ENCODE results near the gene CTRL. TPM values are rescaled to one million over a fixed set of nuclear protein-coding genes. Genes with fewer than 3 reads are reported as not detected.

CTRL gene
- polyA plus RNA-seq, 3 donors = 0.69 to 17.4 (median 1.6) TPM

GRCh38 chr16:67945392-67945933, 13.8 kb upstream of the CTRL start:
- Histone ChIP-seq H3K4me2 (replicated peaks; ENCODE audit: extremely low read depth, low read length, poor library complexity, severe bottlenecking) (no peak overlapping the region), H3K9ac (ENCODE audit: insufficient read depth, low read length, poor library complexity, severe bottlenecking) (no peak overlapping the region), H3K79me2 (ENCODE audit: insufficient read depth, low read length) (no peaks in the 10 kb centered on the region), H3K9me3 (replicated peaks in 1 of 2; ENCODE audit: control insufficient read depth in 1 of 2, insufficient read depth in 1 of 2, low read length in 2 of 2) (no peaks in the 10 kb centered on the region), H3K4me3 (replicated peaks in 1 of 3; ENCODE audit: low read depth in 2 of 3, low read length in 3 of 3) (no peak overlapping the region), H3K36me3 (replicated peaks in 1 of 2; ENCODE audit: control insufficient read depth in 1 of 2, insufficient read depth in 2 of 2, low read length in 2 of 2) (peaks cover 77 to 78% of the 10 kb centered on the region in 2 donors), H4K20me1 (ENCODE audit: insufficient read depth, low read length) (peaks cover 7% of the 10 kb centered on the region), H3K4me1 (ENCODE audit: control insufficient read depth in 1 of 2, insufficient read depth in 2 of 2, low read length in 2 of 2) (peaks cover 0 to under 1% of the 10 kb centered on the region in 2 donors), H2AFZ (ENCODE audit: insufficient read depth, low read depth, low read length, poor library complexity, severe bottlenecking) (no peak overlapping the region), H3K27ac (ENCODE audit: low read depth in 1 of 2, low read length in 2 of 2) (no peak overlapping the region), H3K27me3 (ENCODE audit: control insufficient read depth in 2 of 2, insufficient read depth in 2 of 2, low read length in 2 of 2) (no peaks in the 10 kb centered on the region)
- Mint-ChIP-seq H3K27ac (no peak overlapping the region), H3K4me3 (no peak overlapping the region), H3K36me3 (peaks cover 49 to 82% of the 10 kb centered on the region in 2 donors), H3K9me3 (no peaks in the 10 kb centered on the region), H3K27me3 (ENCODE audit: low read depth in 3 of 3) (peaks cover 0 to 3% (median 2%) of the 10 kb centered on the region in 3 donors), H3K4me1 (no peaks in the 10 kb centered on the region)
- intact Hi-C loops (cut with micrococcal nuclease) = no loop called here
- no peak for TF ChIP-seq CTCF (IDR thresholded peaks at IDR 0.05)
- DNase-seq = no peak
- WGBS (ENCODE audit: insufficient coverage) = 91% methylated on average over 16 of the region's 24 CpGs

- H3K9ac ChIP-seq (ENCODE audit: insufficient read depth, low read length, poor library complexity, severe bottlenecking) = no peak overlapping the region
- H3K27me3 Mint-ChIP-seq (ENCODE audit: low read depth in 3 of 3) = peaks cover 0 to 3% (median 2%) of the 10 kb centered on the region in 3 donors
Observed at GRCh38 chr16:67944690-67945391, 13.2 kb upstream of the CTRL start.

More at GRCh38 chr16:67944690-67945391, 13.2 kb upstream of the CTRL start:
- Histone ChIP-seq H3K4me2 (replicated peaks; ENCODE audit: extremely low read depth, low read length, poor library complexity, severe bottlenecking) (no peak overlapping the region), H3K4me3 (replicated peaks in 1 of 3; ENCODE audit: low read depth in 2 of 3, low read length in 3 of 3) (no peak overlapping the region), H3K36me3 (replicated peaks in 1 of 2; ENCODE audit: control insufficient read depth in 1 of 2, insufficient read depth in 2 of 2, low read length in 2 of 2) (peaks cover 72 to 74% of the 10 kb centered on the region in 2 donors), H3K27me3 (ENCODE audit: control insufficient read depth in 2 of 2, insufficient read depth in 2 of 2, low read length in 2 of 2) (no peaks in the 10 kb centered on the region), H3K4me1 (ENCODE audit: control insufficient read depth in 1 of 2, insufficient read depth in 2 of 2, low read length in 2 of 2) (peaks cover 6 to 7% of the 10 kb centered on the region in 2 donors), H3K79me2 (ENCODE audit: insufficient read depth, low read length) (no peaks in the 10 kb centered on the region), H4K20me1 (ENCODE audit: insufficient read depth, low read length) (peaks cover 10% of the 10 kb centered on the region), H3K9me3 (replicated peaks in 1 of 2; ENCODE audit: control insufficient read depth in 1 of 2, insufficient read depth in 1 of 2, low read length in 2 of 2) (no peaks in the 10 kb centered on the region), H3K27ac (ENCODE audit: low read depth in 1 of 2, low read length in 2 of 2) (no peak overlapping the region), H2AFZ (ENCODE audit: insufficient read depth, low read depth, low read length, poor library complexity, severe bottlenecking) (no peak overlapping the region)
- Mint-ChIP-seq H3K36me3 (peaks cover 43 to 79% of the 10 kb centered on the region in 2 donors), H3K9me3 (no peaks in the 10 kb centered on the region), H3K4me1 (peaks cover 6% of the 10 kb centered on the region), H3K27ac (peak overlapping the region in 1 of 7 donors; percentile 14), H3K4me3 (no peak overlapping the region)
- DNase-seq = no peak
- WGBS (ENCODE audit: insufficient coverage) = 97% methylated on average over 21 of the region's 24 CpGs
- no peak for TF ChIP-seq CTCF (IDR thresholded peaks at IDR 0.05)
- intact Hi-C loops (cut with micrococcal nuclease) = no loop called here

All from CD14-positive monocyte (primary cell).